Esophagus muscularis mucosa (tissue), 3 donors: Measurements from ENCODE around the gene ITGB5.

Source experiments
- POLR2AphosphoS5 ChIP-seq, 2 donors: sonication (generic); formaldehyde crosslinking; IDR thresholded peaks; one replicate each; pipeline ENCODE4 v1.6.1; 2017; ENCODE audit warnings: antibody characterized with exemption in 2 of 2
- TF ChIP-seq, protein P1 (sequence below), 3 experiments: fragments of 200-600 bp in 2 of 3; fragments of 450-650 bp in 1 of 3; sonication (generic) in 2 of 3; IDR thresholded peaks; one replicate each; pipeline ENCODE4 v1.5.1; 2017 to 2019; ENCODE audit warnings: antibody characterized with exemption in 3 of 3, mild to moderate bottlenecking in 2 of 3, moderate library complexity in 1 of 3

GRCh38 chr3:124722589-124722988 is 164.6 kb downstream of the ITGB5 start:
- TF ChIP-seq, protein P1, sequence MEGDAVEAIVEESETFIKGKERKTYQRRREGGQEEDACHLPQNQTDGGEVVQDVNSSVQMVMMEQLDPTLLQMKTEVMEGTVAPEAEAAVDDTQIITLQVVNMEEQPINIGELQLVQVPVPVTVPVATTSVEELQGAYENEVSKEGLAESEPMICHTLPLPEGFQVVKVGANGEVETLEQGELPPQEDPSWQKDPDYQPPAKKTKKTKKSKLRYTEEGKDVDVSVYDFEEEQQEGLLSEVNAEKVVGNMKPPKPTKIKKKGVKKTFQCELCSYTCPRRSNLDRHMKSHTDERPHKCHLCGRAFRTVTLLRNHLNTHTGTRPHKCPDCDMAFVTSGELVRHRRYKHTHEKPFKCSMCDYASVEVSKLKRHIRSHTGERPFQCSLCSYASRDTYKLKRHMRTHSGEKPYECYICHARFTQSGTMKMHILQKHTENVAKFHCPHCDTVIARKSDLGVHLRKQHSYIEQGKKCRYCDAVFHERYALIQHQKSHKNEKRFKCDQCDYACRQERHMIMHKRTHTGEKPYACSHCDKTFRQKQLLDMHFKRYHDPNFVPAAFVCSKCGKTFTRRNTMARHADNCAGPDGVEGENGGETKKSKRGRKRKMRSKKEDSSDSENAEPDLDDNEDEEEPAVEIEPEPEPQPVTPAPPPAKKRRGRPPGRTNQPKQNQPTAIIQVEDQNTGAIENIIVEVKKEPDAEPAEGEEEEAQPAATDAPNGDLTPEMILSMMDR (IDR thresholded peaks at IDR 0.05), result no peak
- no peak for TF ChIP-seq POLR2AphosphoS5 (IDR thresholded peaks at IDR 0.05)
